Natural killer cell (primary cell): Measurements from ENCODE around the gene MATK. TPM values are rescaled to one million over a fixed set of nuclear protein-coding genes. Genes with fewer than 3 reads are reported as not detected.

Source experiments
- ATAC-seq, 3 donors: fragments of 150-1000 bp in 2 of 3; fragments of 200-7000 bp in 1 of 3; cut with Tn5 transposase; 1 replicate in 1 of 3; 2 replicates in 2 of 3; pipeline ENCODE4 v1.10.0; 2021; ENCODE audit warnings: mild to moderate bottlenecking in 2 of 3, moderate library complexity in 2 of 3
- DNase-seq, 2 donors: peaks; one replicate each; pipeline versions ENCODE4 v3.0.0 to v3.0.0-alpha.2; 2013 to 2021; ENCODE audit warnings: mixed read lengths in 1 of 2
- H3K27ac ChIP-seq: one replicate; pipeline ENCODE4 v1.5.1; 2013; ENCODE audit warnings: mild to moderate bottlenecking, low read length
- H3K27me3 ChIP-seq: one replicate; pipeline ENCODE4 v1.6.1; 2013; ENCODE audit warnings: low read length; ENCODE audit not compliant: control insufficient read depth, insufficient read depth
- H3K36me3 ChIP-seq: one replicate; pipeline ENCODE4 v1.6.1; 2013; ENCODE audit warnings: low read length; ENCODE audit not compliant: control insufficient read depth, insufficient read depth
- H3K4me1 ChIP-seq: one replicate; pipeline ENCODE4 v1.6.1; 2013; ENCODE audit warnings: low read length; ENCODE audit not compliant: control insufficient read depth, insufficient read depth
- H3K4me3 ChIP-seq: one replicate; pipeline ENCODE4 v1.5.1; 2013; ENCODE audit warnings: low read length
- H3K9me3 ChIP-seq: one replicate; pipeline ENCODE4 v1.6.1; 2013; ENCODE audit warnings: low read length; ENCODE audit not compliant: control insufficient read depth, insufficient read depth
- H3K27ac Mint-ChIP-seq, 2 donors: one replicate each; pipeline ENCODE4 v1.8.0; 2022; ENCODE audit warnings: mild to moderate bottlenecking in 2 of 2, mixed read lengths in 2 of 2, moderate library complexity in 1 of 2
- H3K27me3 Mint-ChIP-seq, 2 donors: one replicate each; pipeline ENCODE4 v1.8.0; 2022; ENCODE audit warnings: low read depth in 2 of 2, mixed read lengths in 2 of 2
- H3K36me3 Mint-ChIP-seq: one replicate; pipeline ENCODE4 v1.8.0; 2022; ENCODE audit warnings: mixed read lengths
- H3K4me1 Mint-ChIP-seq, 2 donors: one replicate each; pipeline ENCODE4 v1.8.0; 2022; ENCODE audit warnings: mixed read lengths in 2 of 2
- H3K4me3 Mint-ChIP-seq: one replicate; pipeline ENCODE4 v1.8.0; 2022; ENCODE audit warnings: mild to moderate bottlenecking, moderate library complexity, mixed read lengths
- H3K9me3 Mint-ChIP-seq, 2 donors: one replicate each; pipeline ENCODE4 v1.8.0; 2022; ENCODE audit warnings: mixed read lengths in 2 of 2
- WGBS: methylation state at CpG from one replicate; pipeline ENCODE4 v1.1.7; 2013; ENCODE audit warnings: missing lambda C conversion rate; ENCODE audit not compliant: insufficient coverage; 5-methylcytosine and 5-hydroxymethylcytosine counted together
- intact Hi-C: fragments of 100-400 bp; cut with micrococcal nuclease; formaldehyde crosslinking; loops from one replicate; pipeline ENCODE4 v1.14.2; 2022
- total RNA-seq, 4 donors: library from RNA; stranded (reverse); fragments of 120-200 nt in 1 of 4; gene quantifications; one replicate each; pipeline versions ENCODE4 v1.2.3 to v1.2.4, GENCODE V29; 2013 to 2022
- TF ChIP-seq, protein P1 (sequence below): fragments of 200-600 bp; IDR thresholded peaks from one replicate; pipeline ENCODE4 v1.8.0; 2022; ENCODE audit warnings: antibody characterized with exemption

MATK gene
- total RNA-seq, 3 donors from 2014 or later (not counting 1 experiment from before 2014, with no cell fraction given), result 269 to 353 (median 317) TPM

DNA sequence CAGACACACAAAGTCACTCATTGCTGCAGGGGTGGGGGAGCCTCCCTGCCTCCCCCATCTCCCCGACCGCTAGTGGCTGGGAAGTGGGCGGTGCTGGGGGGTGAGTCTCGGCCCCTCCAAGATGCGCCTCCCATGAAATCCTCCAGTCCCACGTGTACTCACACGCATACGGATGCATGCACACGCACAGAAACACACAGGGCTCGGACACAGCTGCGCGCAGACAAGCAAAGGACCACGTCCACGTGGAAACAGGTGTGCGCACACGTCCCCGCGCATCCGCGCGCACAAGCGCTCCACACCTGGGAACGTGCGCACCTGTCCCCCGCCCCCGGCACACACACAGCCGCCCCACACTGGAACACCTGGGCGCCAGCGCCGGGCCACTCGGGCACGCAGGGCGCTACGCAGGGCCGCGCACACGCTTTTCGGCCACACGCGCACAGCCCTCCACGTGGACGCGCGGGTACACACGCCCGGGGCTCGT, 687 bp downstream of the MATK start:
- under 1% methylated on average over 44 of the region's 47 CpGs for WGBS
- peak overlapping the region; percentile 73 for H3K27ac ChIP-seq
- Mint-ChIP-seq H3K9me3 (peaks cover 3 to 5% of the 10 kb centered on the region in 2 donors), H3K36me3 (peaks cover 8% of the 10 kb centered on the region), H3K4me3 (peak overlapping the region; percentile 90), H3K27me3 (no peaks in the 10 kb centered on the region), H3K4me1 (peaks cover 34 to 60% of the 10 kb centered on the region in 2 donors), H3K27ac (peak overlapping the region; percentile 83 to 93)
- peaks cover 20% of the 10 kb centered on the region for H3K9me3 ChIP-seq
- H3K4me1 ChIP-seq, result peaks cover 77% of the 10 kb centered on the region
- ATAC-seq (peak in 1 of 3 donors; percentile 3), DNase-seq (no peak)
- H3K4me3 ChIP-seq, result peak overlapping the region; percentile 90
- H3K27me3 ChIP-seq, result no peaks in the 10 kb centered on the region
- H3K36me3 ChIP-seq, result peaks cover 35% of the 10 kb centered on the region
- intact Hi-C loops, result loop anchor here (2.0 to 10.0 kb wide), 2 partner anchors 13 to 199 kb away; partner anchors contain the start of gene EEF2
- TF ChIP-seq, protein P1, sequence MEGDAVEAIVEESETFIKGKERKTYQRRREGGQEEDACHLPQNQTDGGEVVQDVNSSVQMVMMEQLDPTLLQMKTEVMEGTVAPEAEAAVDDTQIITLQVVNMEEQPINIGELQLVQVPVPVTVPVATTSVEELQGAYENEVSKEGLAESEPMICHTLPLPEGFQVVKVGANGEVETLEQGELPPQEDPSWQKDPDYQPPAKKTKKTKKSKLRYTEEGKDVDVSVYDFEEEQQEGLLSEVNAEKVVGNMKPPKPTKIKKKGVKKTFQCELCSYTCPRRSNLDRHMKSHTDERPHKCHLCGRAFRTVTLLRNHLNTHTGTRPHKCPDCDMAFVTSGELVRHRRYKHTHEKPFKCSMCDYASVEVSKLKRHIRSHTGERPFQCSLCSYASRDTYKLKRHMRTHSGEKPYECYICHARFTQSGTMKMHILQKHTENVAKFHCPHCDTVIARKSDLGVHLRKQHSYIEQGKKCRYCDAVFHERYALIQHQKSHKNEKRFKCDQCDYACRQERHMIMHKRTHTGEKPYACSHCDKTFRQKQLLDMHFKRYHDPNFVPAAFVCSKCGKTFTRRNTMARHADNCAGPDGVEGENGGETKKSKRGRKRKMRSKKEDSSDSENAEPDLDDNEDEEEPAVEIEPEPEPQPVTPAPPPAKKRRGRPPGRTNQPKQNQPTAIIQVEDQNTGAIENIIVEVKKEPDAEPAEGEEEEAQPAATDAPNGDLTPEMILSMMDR, result no peak

DNA sequence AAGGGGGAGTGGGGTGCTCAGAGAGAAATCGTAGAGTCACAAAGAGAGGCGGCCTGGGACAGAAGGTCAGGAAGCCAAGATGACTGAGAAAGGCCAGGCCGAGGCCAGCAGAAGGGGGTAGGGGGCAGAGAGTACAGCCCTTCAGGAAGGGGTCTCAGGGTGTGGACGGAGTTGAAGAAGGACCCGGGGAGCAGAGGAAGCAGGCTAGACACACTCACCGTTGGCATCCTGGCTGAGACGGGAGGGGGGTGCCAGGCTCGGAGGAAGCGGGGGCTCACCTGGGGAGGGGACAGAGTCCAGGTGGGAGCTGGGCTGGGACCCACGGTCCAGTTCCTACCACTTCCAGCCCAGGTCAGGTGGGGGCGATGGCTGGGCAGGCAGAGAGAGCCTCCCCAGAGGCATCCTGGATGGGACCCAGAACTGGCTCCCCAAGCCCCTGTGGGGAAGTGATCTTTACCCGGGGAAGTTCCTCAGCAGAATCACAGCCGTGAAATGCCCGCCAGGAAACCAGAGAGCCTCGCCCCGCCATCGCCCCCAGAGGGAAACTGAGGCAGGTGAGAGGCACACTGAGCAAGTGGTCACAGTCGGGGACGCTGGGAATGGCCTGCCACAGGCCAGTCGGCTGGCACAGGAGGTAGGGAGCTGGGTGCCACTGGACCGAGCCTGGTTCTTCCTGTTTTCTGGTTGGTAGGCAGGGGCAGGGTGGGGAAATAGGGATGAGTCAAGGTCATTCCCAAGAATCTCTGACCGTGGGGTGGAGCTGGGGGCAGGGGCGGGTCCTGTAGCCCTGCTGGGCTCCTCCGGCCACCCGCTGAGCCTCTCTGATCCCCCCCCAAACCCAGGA, 1.4 kb downstream of the MATK start:
- Mint-ChIP-seq H3K4me3 (peak overlapping the region; percentile 90), H3K27ac (peak overlapping the region; percentile 83 to 93), H3K36me3 (peaks cover 8% of the 10 kb centered on the region), H3K27me3 (no peaks in the 10 kb centered on the region), H3K9me3 (peaks cover 3 to 5% of the 10 kb centered on the region in 2 donors), H3K4me1 (peaks cover 28 to 53% of the 10 kb centered on the region in 2 donors)
- Histone ChIP-seq H3K36me3 (peaks cover 35% of the 10 kb centered on the region), H3K4me1 (peaks cover 70% of the 10 kb centered on the region), H3K27ac (peak overlapping the region; percentile 73), H3K27me3 (no peaks in the 10 kb centered on the region), H3K4me3 (peak overlapping the region; percentile 90), H3K9me3 (peaks cover 20% of the 10 kb centered on the region)
- WGBS, result 21% methylated on average over 23 of the region's 25 CpGs
- ATAC-seq, result no peak
- intact Hi-C loops, result loop anchor here (2.0 to 10.0 kb wide), 2 partner anchors 14 to 200 kb away; partner anchors contain the start of gene EEF2
- peak in 1 of 2 donors; percentile 20 for DNase-seq
- TF ChIP-seq, protein P1, result no peak

DNA sequence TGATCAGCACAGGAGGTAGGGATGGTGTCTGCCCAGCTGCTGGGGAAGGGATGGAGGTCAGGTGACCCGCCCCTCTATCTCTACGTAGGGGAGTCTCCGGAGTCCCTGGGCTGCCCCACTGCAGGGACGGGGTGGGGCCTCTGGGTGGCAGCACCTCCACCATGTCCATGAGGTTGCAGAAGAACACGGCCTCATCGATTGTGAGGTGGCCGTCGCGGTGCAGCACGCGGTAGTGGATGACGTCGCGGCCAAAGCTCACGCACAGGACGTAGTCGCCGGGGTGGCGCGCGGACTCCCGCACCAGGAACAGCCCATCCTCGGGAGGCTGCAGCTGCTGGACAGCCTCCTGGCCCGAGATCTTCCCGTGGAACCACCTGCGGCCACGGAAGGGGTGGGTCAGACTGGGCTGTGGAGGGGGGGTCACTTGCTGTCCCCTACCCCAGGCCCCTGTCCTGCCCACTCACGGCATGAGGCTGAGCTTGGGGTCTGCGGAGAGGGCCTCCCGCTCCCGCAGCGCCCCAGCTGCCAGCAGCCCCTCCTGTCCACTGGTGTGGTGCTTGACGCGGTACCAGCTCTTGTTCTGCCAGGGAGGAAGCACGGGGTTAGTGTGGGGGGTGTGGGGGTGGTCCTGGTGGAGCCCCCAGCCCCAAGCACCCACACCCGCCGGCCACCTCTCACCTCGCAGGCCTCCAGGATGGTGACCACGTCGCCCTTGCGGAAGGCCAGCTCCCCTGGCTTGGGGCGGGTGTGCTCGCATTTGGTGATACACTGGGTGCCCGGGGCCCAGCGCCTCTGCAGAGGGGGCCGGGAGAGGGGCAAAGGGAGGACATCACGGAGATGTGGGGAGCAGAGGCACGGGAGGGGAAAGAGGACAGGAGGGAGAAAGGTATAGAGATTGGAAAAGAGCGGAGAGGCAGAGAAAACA, 2.3 kb downstream of the MATK start:
- ATAC-seq (peak; percentile 66 to 71 (median 70)), DNase-seq (peak; percentile 67 to 70)
- peaks cover 8% of the 10 kb centered on the region for H3K36me3 Mint-ChIP-seq
- H3K4me3 ChIP-seq, result peak overlapping the region; percentile 90
- peak overlapping the region; percentile 73 for H3K27ac ChIP-seq
- H3K4me3 Mint-ChIP-seq, result peak overlapping the region; percentile 90
- peaks cover 20% of the 10 kb centered on the region for H3K9me3 ChIP-seq
- H3K9me3 Mint-ChIP-seq, result peaks cover 3 to 5% of the 10 kb centered on the region in 2 donors
- peaks cover 61% of the 10 kb centered on the region for H3K4me1 ChIP-seq
- H3K4me1 Mint-ChIP-seq, result peaks cover 22 to 44% of the 10 kb centered on the region in 2 donors
- 86% methylated on average over 49 of the region's 49 CpGs for whole genome bisulfite sequencing
- peaks cover 38% of the 10 kb centered on the region for H3K36me3 ChIP-seq
- no peaks in the 10 kb centered on the region for H3K27me3 Mint-ChIP-seq
- H3K27me3 ChIP-seq, result no peaks in the 10 kb centered on the region
- peak overlapping the region; percentile 83 to 93 for H3K27ac Mint-ChIP-seq
- TF ChIP-seq, protein P1, result peak; percentile 72
- intact Hi-C loops, result loop anchor here (1.0 to 10.0 kb wide), 3 partner anchors 15 to 201 kb away; partner anchors contain the start of gene EEF2
